HEK293T (cell line): ENCODE data around the gene NSMCE4A.
"Not testable (repeated sequence)": the region's sequence is repeated elsewhere in the genome, so short reads cannot be mapped to it uniquely, and the experiment has no call there.

Source experiments
- CTCF ChIA-PET: fragments of 350-600 bp; formaldehyde crosslinking; extraction: SDS; loops from one replicate; lab custom pipeline; 2021; ENCODE audit warnings: antibody characterized with exemption, inconsistent platforms; lab: Yijun Ruan, JAX
- POLR2A ChIA-PET: fragments of 350-600 bp; formaldehyde crosslinking; extraction: SDS; loops from one replicate; lab custom pipeline; 2020; ENCODE audit warnings: antibody characterized with exemption, inconsistent platforms; lab: Yijun Ruan, JAX
- DNase-seq: peaks from one replicate; pipeline ENCODE4 v3.0.0; 2012; ENCODE audit warnings: mixed read lengths; ENCODE audit errors: extremely low spot score
- ARNT ChIP-seq: fragments of 450-650 bp; IDR thresholded peaks from 2 replicates; pipeline ENCODE4 v1.6.1; 2017; ENCODE audit warnings: mild to moderate bottlenecking
- BHLHE40 ChIP-seq: fragments of 450-650 bp; IDR thresholded peaks from 2 replicates; pipeline ENCODE4 v1.6.1; 2016; ENCODE audit warnings: mild to moderate bottlenecking, moderate library complexity, borderline replicate concordance
- CTBP1 ChIP-seq: fragments of 450-650 bp; IDR thresholded peaks from 2 replicates; pipeline ENCODE4 v1.6.1; 2016; ENCODE audit warnings: borderline replicate concordance
- ELF4 ChIP-seq: fragments of 450-650 bp; IDR thresholded peaks from 2 replicates; pipeline ENCODE4 v1.6.1; 2017; ENCODE audit warnings: antibody characterized with exemption
- FOXA1 ChIP-seq: fragments of 450-650 bp; IDR thresholded peaks from 2 replicates; pipeline ENCODE4 v1.6.1; 2016; ENCODE audit warnings: mild to moderate bottlenecking
- FOXK2 ChIP-seq: fragments of 450-650 bp; IDR thresholded peaks from 2 replicates; pipeline ENCODE4 v1.6.1; 2016; ENCODE audit warnings: mild to moderate bottlenecking
- FOXM1 ChIP-seq: fragments of 450-650 bp; IDR thresholded peaks from 2 replicates; pipeline ENCODE4 v1.6.1; 2017; ENCODE audit warnings: mild to moderate bottlenecking, borderline replicate concordance
- HDGF ChIP-seq: fragments of 450-650 bp; IDR thresholded peaks from 2 replicates; pipeline ENCODE4 v1.6.1; 2017; ENCODE audit warnings: antibody characterized with exemption, borderline replicate concordance
- L3MBTL2 ChIP-seq: fragments of 450-650 bp; conservative IDR thresholded peaks from 2 replicates; pipeline ENCODE4 v1.6.1; 2016; ENCODE audit warnings: mild to moderate bottlenecking
- LEF1 ChIP-seq: fragments of 450-650 bp; IDR thresholded peaks from 2 replicates; pipeline ENCODE4 v1.6.1; 2017; ENCODE audit warnings: mild to moderate bottlenecking, borderline replicate concordance
- NFRKB ChIP-seq: fragments of 450-650 bp; IDR thresholded peaks from 2 replicates; pipeline ENCODE4 v1.6.1; 2016; ENCODE audit warnings: mild to moderate bottlenecking, moderate library complexity
- SP1 ChIP-seq: fragments of 450-650 bp; IDR thresholded peaks from 2 replicates; pipeline ENCODE4 v1.6.1; 2017
- SUZ12 ChIP-seq: fragments of 450-650 bp; IDR thresholded peaks from 2 replicates; pipeline ENCODE4 v1.6.1; 2016; ENCODE audit warnings: mild to moderate bottlenecking
- TARDBP ChIP-seq: fragments of 450-650 bp; IDR thresholded peaks from 2 replicates; pipeline ENCODE4 v1.6.1; 2016
- ZNF384 ChIP-seq: fragments of 450-650 bp; IDR thresholded peaks from 2 replicates; pipeline ENCODE4 v1.6.1; 2016
- TF ChIP-seq, protein P1 (sequence below): fragments of 450-650 bp; IDR thresholded peaks from 2 replicates; pipeline ENCODE4 v1.6.1; 2016

NSMCE4A gene

DNA sequence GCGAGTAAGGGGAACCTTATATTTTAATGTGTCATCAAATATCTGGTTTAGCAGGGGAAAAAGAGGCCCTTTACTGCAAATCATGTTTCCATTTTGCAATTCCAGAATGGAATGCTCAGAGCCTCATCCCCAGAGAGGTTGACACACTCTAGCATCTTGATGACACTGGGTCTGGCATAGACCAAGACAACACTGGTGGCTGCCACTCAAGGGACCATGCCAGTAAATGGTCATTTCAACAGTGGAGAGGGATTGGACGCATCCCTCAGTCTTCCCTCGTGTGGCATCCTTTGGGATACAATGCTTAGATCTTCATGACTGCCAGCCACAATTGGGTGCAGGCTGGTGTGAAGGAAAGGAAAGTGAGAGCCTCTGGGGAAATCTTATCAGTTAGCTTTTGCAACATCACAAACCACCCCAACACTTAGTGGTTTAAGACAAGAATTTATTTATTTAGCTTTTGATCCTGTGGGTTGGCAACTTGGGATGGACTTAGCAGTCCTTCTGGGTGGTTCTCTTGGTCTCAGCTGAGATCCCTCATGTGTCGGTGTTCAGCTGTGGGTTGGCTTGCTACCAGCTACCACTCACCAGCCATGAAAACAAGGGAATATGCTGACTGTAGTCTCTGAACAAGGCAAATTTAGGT is 35.5 kb upstream of the NSMCE4A start:
- no peak for DNase-seq
- TF ChIP-seq L3MBTL2 (no peak), NFRKB (no peak), HDGF (no peak), TARDBP (no peak), SP1 (no peak), FOXK2 (no peak), ZNF384 (no peak), FOXM1 (no peak)
- ChIA-PET CTCF (no interaction called here), POLR2A (no interaction called here)

DNA sequence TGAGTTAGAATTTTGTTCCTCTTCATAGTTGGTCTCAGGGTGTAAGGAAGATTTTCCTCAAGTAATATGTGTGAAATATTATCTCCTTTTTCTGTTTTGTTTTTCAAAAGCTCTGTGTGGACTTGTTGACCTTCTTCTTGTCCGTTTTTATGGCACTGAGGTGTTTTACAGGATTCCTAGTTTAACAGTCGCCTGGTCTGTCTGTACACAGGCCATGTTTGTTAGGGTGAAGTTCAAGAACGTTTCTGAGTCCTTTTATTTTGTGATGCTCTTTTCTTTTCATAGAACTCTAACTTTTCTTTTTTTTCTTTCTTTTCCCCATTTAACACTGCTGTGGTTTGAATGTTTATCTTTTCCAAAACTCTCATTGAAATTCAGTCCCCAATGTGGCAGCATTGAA is 32.4 kb upstream of the NSMCE4A start:
- DNase-seq, result no peak
- TF ChIP-seq, protein P1, sequence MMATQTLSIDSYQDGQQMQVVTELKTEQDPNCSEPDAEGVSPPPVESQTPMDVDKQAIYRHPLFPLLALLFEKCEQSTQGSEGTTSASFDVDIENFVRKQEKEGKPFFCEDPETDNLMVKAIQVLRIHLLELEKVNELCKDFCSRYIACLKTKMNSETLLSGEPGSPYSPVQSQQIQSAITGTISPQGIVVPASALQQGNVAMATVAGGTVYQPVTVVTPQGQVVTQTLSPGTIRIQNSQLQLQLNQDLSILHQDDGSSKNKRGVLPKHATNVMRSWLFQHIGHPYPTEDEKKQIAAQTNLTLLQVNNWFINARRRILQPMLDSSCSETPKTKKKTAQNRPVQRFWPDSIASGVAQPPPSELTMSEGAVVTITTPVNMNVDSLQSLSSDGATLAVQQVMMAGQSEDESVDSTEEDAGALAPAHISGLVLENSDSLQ, result no peak
- no peak for TF ChIP-seq ZNF384
- TF ChIP-seq SP1, result no peak
- TF ChIP-seq FOXA1, result no peak
- TF ChIP-seq FOXM1, result no peak
- TF ChIP-seq BHLHE40, result no peak
- TF ChIP-seq TARDBP, result no peak
- TF ChIP-seq FOXK2, result no peak
- POLR2A ChIA-PET, result no interaction called here
- CTCF ChIA-PET, result no interaction called here

DNA sequence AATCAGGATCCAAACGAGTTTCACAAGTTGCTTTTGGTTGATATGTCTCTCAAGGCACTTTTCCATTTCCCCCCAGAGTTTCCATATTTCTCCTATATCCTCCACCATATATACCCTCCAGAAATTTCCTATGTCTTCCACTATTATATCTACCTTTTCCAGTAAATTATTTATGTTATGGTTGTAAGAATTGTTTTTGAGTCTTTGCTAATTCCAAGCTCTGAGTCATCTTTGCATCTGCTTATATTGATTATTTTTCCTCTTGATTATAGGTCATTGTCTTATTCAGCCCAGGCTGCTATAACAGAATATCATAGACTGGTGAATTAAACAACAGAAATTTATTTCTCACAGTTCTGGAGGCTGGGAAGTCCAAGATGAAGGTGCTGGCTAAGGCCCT is 26.7 kb upstream of the NSMCE4A start:
- ChIA-PET POLR2A (no interaction called here), CTCF (no interaction called here)
- DNase-seq, result no peak
- no peak for TF ChIP-seq BHLHE40
- TF ChIP-seq ZNF384, result no peak
- no peak for TF ChIP-seq HDGF
- TF ChIP-seq NFRKB, result no peak
- TF ChIP-seq, protein P1, result no peak
- TF ChIP-seq SP1, result no peak

DNA sequence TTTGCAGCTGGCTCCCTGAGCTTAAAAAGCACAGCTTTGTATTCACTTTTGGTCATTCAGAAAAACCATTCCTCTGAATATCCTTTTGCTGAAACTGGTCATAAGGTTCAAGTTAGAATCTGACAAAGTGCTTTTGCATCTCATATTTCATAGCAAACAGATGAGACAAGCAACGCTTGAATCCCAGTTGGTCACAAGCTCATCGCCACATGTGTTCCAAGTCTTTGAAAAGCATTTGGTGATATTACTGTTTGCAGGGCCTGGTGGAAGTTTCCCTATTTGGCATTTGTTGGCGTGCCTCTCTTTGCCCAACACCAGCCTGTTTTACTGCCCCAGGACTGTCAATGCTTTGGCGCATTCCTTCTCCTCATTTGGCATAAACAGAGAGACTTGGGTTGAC is 24.3 kb upstream of the NSMCE4A start:
- no peak for DNase-seq
- POLR2A ChIA-PET, result no interaction called here
- CTCF ChIA-PET, result no interaction called here
- TF ChIP-seq SP1 (no peak), SUZ12 (no peak), FOXM1 (no peak), L3MBTL2 (no peak), ARNT (no peak), LEF1 (no peak), BHLHE40 (no peak), NFRKB (no peak), HDGF (no peak), ZNF384 (no peak), TARDBP (no peak), CTBP1 (no peak), FOXK2 (no peak)
- TF ChIP-seq, protein P1, result no peak

DNA sequence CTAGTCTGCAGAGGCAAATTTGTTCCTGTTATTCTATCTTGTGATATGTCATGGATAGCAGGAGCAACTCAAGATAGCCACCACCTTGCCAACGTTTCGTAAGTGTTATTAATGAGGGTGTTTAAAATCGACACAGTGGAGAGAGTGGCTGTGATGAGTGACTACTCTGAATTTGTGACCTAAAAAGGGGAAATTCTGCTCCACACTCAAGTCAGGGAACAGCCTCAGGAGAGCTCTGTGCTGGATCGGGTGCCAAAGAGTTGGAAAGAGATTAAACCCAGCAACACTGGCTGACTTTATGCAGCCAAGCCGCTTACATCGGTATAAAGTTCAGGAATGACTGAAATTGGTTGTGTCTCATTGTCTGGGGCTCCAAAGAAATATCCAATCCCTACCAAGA is 23.4 kb upstream of the NSMCE4A start:
- TF ChIP-seq ZNF384, result no peak
- TF ChIP-seq LEF1, result no peak
- no peak for TF ChIP-seq BHLHE40
- no peak for TF ChIP-seq L3MBTL2
- TF ChIP-seq FOXM1, result no peak
- no peak for TF ChIP-seq NFRKB
- TF ChIP-seq SUZ12, result no peak
- no peak for TF ChIP-seq CTBP1
- no peak for TF ChIP-seq FOXK2
- TF ChIP-seq FOXA1, result no peak
- TF ChIP-seq TARDBP, result no peak
- TF ChIP-seq, protein P1, result no peak
- TF ChIP-seq SP1, result no peak
- TF ChIP-seq ELF4, result no peak
- ChIA-PET POLR2A (no interaction called here), CTCF (no interaction called here)
- no peak for DNase-seq

DNA sequence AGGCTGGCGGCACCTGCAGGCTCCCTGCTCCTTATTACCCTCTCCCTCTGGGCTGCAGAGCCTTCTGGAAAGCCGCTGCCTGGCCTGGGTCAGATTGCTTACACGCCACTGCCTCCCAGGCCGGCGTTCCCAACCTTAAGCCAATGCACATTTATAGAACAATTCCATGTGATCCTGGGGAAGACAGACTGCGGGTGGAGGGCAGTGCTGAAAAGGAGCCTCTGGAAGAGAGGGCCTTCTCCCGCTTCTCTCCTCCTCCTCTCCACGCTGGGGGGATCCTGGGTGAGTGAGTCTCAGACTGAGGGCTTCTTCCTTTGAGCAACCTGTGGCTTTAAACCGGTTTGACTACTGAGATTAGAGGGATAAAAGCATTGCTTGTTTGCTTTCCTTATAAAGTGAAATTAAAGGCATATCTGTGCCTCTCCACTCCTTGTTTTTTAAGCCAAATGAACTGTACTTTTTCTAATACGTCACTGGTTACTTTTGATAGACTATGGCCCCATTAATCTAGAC is 19.5 kb upstream of the NSMCE4A start:
- no peak for DNase-seq
- TF ChIP-seq SP1, result no peak
- no peak for TF ChIP-seq CTBP1
- TF ChIP-seq ARNT, result no peak
- TF ChIP-seq, protein P1, result no peak
- no peak for TF ChIP-seq ELF4
- no peak for TF ChIP-seq BHLHE40
- no peak for TF ChIP-seq FOXK2
- TF ChIP-seq FOXA1, result no peak
- no peak for TF ChIP-seq FOXM1
- no peak for TF ChIP-seq L3MBTL2
- TF ChIP-seq TARDBP, result no peak
- no peak for TF ChIP-seq LEF1
- TF ChIP-seq SUZ12, result no peak
- no peak for TF ChIP-seq ZNF384
- POLR2A ChIA-PET, result interaction anchor here (1.3 kb wide), 1 partner anchor 67 kb away, joined by 4 read pairs; the partner anchor contains the start of gene ATE1
- CTCF ChIA-PET, result no interaction called here

DNA sequence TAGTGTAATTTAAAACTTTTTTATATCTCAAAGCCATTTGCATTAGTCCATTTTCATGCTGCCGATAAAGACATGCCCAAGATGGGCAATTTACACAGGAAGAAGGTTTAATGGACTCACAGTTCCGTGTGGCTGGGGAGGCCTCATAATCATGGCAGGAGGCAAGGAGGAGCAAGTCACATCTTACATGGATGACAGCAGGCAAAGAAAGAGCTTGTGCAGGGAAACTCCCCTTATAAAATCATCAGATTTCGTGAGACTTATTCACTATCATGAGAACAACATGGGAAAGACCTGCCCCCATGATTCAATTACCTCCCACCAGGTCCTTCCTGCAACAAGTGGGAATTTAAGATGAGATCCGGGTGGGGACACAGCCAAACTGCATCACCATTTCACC is 16.7 kb upstream of the NSMCE4A start:
- POLR2A ChIA-PET, DNase-seq, CTCF ChIA-PET: not testable (repeated sequence)
